ENCODE data around the gene CCDC70.
A peak's percentile ranks its signal among the peaks of the same experiment; 100 is the strongest.

The CCDC70 gene

DNA sequence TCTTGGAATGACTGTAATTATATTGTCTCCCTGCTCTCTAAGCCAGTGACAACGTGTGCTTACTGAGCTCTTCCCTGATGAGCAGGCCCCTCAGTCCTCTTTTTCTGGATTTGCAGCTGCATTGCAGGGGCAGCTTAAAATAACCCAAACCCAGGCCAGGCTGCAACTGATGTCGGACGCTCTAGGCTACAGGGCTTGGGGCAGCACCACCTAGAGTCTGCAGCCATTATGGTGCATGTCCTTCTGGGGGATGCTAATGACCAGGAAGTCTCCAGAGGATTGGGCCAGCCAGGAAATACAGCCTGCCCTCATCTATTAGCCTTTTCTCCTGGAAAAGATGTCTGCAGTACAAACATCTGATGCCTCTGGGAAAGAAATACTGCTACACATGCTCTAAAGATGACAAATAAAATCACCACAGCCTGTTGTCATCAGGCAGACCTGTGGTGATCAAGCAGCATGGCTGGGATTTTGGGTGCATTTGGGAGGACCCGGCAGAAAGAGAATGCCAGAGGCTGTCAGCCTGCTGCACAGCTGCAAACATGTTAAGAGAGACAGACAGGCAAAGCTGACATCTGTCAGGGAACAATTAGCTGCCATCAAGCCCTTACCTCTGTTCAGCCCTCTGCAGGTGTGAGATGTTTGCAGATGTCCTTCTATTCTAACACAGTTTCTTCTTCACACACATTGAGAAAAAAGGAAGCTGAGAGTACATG is 51.8 kb downstream of the CCDC70 start:
- ATAC-seq: peak; percentile 60

DNA sequence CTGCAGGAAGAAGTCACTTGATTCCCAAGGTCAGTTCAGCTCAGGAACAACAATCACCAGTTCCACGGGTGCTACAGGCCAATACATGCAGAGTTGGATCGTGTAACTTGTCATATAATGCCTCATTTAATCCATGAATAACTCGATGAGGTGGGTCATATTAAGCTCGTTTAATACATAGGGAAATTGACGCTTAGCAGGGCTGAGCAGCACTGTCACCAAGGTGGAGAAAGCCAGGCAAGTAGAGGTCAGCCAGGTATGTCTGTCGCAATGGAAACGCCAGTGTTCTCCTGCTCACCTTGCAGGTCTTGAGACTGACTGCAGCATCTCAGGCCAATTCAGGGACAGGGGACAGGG is 52.3 kb downstream of the CCDC70 start:
- no peak for TF ChIP-seq ZFP3 (CRISPR knock-in tag; IDR thresholded peaks at IDR 0.05)
- TF ChIP-seq, protein P1, sequence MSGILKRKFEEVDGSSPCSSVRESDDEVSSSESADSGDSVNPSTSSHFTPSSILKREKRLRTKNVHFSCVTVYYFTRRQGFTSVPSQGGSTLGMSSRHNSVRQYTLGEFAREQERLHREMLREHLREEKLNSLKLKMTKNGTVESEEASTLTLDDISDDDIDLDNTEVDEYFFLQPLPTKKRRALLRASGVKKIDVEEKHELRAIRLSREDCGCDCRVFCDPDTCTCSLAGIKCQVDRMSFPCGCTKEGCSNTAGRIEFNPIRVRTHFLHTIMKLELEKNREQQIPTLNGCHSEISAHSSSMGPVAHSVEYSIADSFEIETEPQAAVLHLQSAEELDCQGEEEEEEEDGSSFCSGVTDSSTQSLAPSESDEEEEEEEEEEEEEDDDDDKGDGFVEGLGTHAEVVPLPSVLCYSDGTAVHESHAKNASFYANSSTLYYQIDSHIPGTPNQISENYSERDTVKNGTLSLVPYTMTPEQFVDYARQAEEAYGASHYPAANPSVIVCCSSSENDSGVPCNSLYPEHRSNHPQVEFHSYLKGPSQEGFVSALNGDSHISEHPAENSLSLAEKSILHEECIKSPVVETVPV (CRISPR knock-in tag; IDR thresholded peaks at IDR 0.05): no peak
- TF ChIP-seq CREB5 (CRISPR knock-in tag; IDR thresholded peaks at IDR 0.05; ENCODE audit: low read depth): no peak
- TF ChIP-seq ZNF565 (CRISPR knock-in tag; conservative IDR thresholded peaks at IDR 0.05; ENCODE audit: low read depth): no peak
- no peak for TF ChIP-seq ZFP30 (CRISPR knock-in tag; IDR thresholded peaks at IDR 0.05)
- TF ChIP-seq ZNF70 (CRISPR knock-in tag; IDR thresholded peaks at IDR 0.05): no peak
- TF ChIP-seq ARNTL (CRISPR knock-in tag; IDR thresholded peaks at IDR 0.05; ENCODE audit: borderline replicate concordance, low read depth): no peak
- TF ChIP-seq GLIS3 (CRISPR knock-in tag; IDR thresholded peaks at IDR 0.05): no peak
- no peak for TF ChIP-seq ZNF8 (CRISPR knock-in tag; IDR thresholded peaks at IDR 0.05)
- no peak for TF ChIP-seq PATZ1 (CRISPR knock-in tag; IDR thresholded peaks at IDR 0.05; ENCODE audit: borderline replicate concordance)
- TF ChIP-seq TCF4 (CRISPR knock-in tag; IDR thresholded peaks at IDR 0.05; ENCODE audit: borderline replicate concordance): no peak
- ATAC-seq: no peak

More for the DNA sequence above, 51.8 kb downstream of the CCDC70 start:
- TF ChIP-seq BACH2 (CRISPR knock-in tag; IDR thresholded peaks at IDR 0.05; ENCODE audit: borderline replicate concordance) (no peak), ISL1 (CRISPR knock-in tag; IDR thresholded peaks at IDR 0.05) (no peak), ESRRG (CRISPR knock-in tag; IDR thresholded peaks at IDR 0.05) (no peak), PPARA (CRISPR knock-in tag; IDR thresholded peaks at IDR 0.05; ENCODE audit: borderline replicate concordance) (no peak), RARB (CRISPR knock-in tag; IDR thresholded peaks at IDR 0.05) (no peak), ZNF565 (CRISPR knock-in tag; conservative IDR thresholded peaks at IDR 0.05; ENCODE audit: low read depth) (no peak), ZNF8 (CRISPR knock-in tag; IDR thresholded peaks at IDR 0.05) (no peak), ARNTL (CRISPR knock-in tag; IDR thresholded peaks at IDR 0.05; ENCODE audit: borderline replicate concordance, low read depth) (no peak), SNAI2 (CRISPR knock-in tag; IDR thresholded peaks at IDR 0.05) (no peak), CREB5 (CRISPR knock-in tag; IDR thresholded peaks at IDR 0.05; ENCODE audit: low read depth) (no peak), TCF4 (CRISPR knock-in tag; IDR thresholded peaks at IDR 0.05; ENCODE audit: borderline replicate concordance) (no peak), ZNF70 (CRISPR knock-in tag; IDR thresholded peaks at IDR 0.05) (no peak), GLIS3 (CRISPR knock-in tag; IDR thresholded peaks at IDR 0.05) (no peak), ZFP3 (CRISPR knock-in tag; IDR thresholded peaks at IDR 0.05) (no peak), TOX (CRISPR knock-in tag; IDR thresholded peaks at IDR 0.05; ENCODE audit: borderline replicate concordance) (no peak)
- TF ChIP-seq, protein P2, sequence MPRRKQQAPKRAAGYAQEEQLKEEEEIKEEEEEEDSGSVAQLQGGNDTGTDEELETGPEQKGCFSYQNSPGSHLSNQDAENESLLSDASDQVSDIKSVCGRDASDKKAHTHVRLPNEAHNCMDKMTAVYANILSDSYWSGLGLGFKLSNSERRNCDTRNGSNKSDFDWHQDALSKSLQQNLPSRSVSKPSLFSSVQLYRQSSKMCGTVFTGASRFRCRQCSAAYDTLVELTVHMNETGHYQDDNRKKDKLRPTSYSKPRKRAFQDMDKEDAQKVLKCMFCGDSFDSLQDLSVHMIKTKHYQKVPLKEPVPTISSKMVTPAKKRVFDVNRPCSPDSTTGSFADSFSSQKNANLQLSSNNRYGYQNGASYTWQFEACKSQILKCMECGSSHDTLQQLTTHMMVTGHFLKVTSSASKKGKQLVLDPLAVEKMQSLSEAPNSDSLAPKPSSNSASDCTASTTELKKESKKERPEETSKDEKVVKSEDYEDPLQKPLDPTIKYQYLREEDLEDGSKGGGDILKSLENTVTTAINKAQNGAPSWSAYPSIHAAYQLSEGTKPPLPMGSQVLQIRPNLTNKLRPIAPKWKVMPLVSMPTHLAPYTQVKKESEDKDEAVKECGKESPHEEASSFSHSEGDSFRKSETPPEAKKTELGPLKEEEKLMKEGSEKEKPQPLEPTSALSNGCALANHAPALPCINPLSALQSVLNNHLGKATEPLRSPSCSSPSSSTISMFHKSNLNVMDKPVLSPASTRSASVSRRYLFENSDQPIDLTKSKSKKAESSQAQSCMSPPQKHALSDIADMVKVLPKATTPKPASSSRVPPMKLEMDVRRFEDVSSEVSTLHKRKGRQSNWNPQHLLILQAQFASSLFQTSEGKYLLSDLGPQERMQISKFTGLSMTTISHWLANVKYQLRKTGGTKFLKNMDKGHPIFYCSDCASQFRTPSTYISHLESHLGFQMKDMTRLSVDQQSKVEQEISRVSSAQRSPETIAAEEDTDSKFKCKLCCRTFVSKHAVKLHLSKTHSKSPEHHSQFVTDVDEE (CRISPR knock-in tag; IDR thresholded peaks at IDR 0.05): no peak

Measured in SK-N-SH treated with all-trans-retinoic acid at 6 μM for 48 hours (cell line).